ENCODE results near the gene MCCC1. TPM values are rescaled to one million over a fixed set of nuclear protein-coding genes. Genes with fewer than 3 reads are reported as not detected.
A peak's percentile ranks its signal among the peaks of the same experiment; 100 is the strongest.

MCCC1 gene
- total RNA-seq, 1 donor, result 23.7 TPM

DNA sequence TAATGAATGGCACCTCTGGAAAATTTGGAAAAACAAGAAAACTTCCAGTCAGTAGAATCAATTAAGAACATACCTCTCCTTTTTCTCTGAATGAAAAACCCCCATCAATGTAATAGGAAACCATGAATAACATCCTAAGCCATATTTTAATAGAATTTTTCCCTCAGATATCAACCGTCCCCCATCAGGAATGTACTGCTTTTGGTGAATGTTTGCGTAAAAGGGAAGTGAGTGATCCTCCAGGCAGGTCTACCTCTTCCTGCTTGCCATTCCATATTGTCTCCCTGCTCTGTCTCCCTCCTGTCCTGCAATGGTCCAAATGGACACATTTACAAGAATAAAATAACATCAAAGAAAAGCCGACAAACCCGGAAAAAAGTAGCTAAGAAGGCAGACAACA, 32.4 kb upstream of the MCCC1 start:
- no peak overlapping the region for H3K4me3 ChIP-seq (ENCODE audit: low read depth, low read length)
- DNase-seq (ENCODE audit: low read depth), result peak; percentile 40
- TF ChIP-seq, protein P1, sequence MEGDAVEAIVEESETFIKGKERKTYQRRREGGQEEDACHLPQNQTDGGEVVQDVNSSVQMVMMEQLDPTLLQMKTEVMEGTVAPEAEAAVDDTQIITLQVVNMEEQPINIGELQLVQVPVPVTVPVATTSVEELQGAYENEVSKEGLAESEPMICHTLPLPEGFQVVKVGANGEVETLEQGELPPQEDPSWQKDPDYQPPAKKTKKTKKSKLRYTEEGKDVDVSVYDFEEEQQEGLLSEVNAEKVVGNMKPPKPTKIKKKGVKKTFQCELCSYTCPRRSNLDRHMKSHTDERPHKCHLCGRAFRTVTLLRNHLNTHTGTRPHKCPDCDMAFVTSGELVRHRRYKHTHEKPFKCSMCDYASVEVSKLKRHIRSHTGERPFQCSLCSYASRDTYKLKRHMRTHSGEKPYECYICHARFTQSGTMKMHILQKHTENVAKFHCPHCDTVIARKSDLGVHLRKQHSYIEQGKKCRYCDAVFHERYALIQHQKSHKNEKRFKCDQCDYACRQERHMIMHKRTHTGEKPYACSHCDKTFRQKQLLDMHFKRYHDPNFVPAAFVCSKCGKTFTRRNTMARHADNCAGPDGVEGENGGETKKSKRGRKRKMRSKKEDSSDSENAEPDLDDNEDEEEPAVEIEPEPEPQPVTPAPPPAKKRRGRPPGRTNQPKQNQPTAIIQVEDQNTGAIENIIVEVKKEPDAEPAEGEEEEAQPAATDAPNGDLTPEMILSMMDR (IDR thresholded peaks at IDR 0.05; ENCODE audit: insufficient read depth, low read length), result no peak

DNA sequence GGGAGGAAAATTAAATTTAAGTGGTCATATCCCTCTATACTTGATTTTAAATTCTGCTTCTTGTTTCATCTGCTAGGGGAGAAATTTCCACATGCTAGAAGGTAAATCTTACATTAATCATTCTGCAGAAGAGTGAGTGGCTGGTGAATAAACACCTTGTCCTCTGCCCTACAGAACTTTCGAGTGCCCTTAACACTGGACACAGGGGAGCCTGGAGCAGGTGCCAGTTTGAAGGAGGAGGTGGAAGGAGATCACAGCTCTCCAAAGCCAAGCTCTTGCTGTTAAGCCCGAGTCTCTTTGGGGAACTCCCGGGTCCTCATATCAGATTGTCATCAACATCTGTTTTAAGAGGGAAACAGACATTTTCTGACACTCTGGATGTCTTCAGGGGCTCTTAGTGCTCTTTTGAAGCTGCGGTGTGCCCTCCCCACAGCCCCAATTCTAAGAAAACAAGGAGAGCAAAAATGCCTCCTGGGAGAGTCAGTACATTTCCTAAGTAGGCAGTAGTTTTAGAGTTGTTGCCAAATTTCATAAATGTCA, 32.0 kb upstream of the MCCC1 start:
- no peak overlapping the region for H3K4me3 ChIP-seq (ENCODE audit: low read depth, low read length)
- DNase-seq (ENCODE audit: low read depth), result no peak
- TF ChIP-seq, protein P1 (IDR thresholded peaks at IDR 0.05; ENCODE audit: insufficient read depth, low read length), result no peak

DNA sequence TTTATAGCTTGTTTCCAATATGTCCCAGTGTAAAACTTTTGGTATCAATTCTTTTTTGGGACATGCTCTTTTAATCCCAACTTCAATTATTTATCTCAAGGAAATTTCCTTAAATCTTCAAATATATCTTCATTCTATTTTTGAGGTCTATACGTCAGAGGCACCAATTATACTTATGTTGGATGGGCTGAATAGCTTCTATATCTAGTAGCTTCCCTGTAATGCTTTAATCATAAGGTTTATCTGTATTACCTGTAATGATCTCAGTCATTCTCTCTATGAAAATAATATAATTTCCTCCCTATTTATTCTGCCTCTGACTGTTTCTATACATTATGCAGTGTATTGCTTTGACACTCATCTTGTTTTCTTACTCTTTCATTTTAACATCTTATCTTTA, 29.9 kb upstream of the MCCC1 start:
- TF ChIP-seq, protein P1 (IDR thresholded peaks at IDR 0.05; ENCODE audit: insufficient read depth, low read length), result no peak
- H3K4me3 ChIP-seq (ENCODE audit: low read depth, low read length), result no peak overlapping the region
- DNase-seq (ENCODE audit: low read depth), result peak; percentile 5

DNA sequence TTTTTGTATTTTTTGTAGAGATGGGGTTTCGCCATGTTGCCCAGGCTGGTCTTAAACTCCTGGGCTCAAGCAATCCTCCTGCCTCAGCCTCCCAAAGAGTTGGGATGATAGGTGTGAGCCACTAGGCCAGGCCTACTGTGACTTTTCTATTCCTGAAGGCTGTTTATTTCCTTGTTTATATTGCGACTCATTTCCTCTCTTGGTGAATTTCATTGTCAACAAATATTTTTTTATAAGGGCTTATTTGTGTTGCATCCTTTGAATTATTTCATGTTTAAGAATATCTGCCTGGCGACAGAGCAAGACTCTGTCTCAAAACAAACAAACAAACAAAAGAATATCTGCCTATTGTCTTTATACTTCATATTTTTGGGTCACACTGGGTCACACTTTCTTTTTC, 29.4 kb upstream of the MCCC1 start:
- DNase-seq (ENCODE audit: low read depth), result no peak
- no peak overlapping the region for H3K4me3 ChIP-seq (ENCODE audit: low read depth, low read length)
- TF ChIP-seq, protein P1 (IDR thresholded peaks at IDR 0.05; ENCODE audit: insufficient read depth, low read length), result no peak

DNA sequence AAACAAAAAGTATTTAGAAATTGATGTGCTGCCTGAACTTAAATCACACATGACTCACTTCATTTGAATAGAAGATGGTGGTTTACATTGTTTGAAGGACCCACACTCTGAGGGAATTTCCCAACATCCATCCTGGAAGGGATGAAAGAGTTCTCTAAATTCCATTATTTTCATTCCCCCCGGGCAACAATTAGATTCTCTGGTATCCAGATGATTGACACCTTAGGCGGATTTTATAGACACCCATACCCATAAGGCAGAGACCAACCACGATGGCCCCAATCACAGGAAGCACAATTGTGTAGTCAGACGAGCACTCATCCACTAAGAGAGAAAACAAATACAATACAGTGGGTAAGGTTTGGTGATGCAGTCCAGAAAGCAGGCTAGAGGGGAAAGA, 24.6 kb upstream of the MCCC1 start:
- TF ChIP-seq, protein P1 (IDR thresholded peaks at IDR 0.05; ENCODE audit: insufficient read depth, low read length), result no peak
- no peak overlapping the region for H3K4me3 ChIP-seq (ENCODE audit: low read depth, low read length)
- DNase-seq (ENCODE audit: low read depth), result peak; percentile 25

DNA sequence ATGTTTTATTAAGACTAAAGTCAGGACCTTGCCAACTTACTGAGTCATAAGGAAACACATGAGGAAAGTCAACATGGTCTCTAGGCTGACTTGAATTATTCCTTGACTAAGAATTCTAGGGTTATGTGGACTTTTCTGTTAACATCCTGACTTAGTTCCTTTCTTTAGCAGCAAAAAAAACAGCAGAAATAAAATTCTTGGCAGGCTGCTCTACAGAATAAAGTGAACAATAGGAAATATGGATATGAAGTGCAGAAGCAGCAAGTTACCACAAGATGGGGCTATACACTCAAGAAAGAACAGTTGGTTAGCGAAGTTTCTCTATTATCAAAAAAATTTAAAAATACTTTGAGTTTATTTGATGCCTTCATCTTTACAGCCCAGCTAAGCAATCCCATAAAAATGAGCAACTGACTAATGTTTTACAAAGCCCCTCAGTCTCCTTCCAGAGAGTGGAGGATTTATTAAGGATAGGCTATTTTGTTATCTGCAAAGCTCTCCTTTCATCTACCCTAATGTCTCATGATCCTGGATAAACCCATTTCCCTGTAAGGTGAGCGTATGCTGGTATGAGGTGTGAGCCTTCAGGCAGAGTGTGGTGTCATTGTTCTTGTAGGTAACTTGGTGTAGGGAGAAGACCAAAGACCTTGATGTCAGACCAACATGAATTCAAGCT, 23.1 kb upstream of the MCCC1 start:
- H3K4me3 ChIP-seq (ENCODE audit: low read depth, low read length), result no peak overlapping the region
- peak; percentile 86 for DNase-seq (ENCODE audit: low read depth)
- TF ChIP-seq, protein P1 (IDR thresholded peaks at IDR 0.05; ENCODE audit: insufficient read depth, low read length), result peak; percentile 78
